HG03432 (cell line): Measurements from ENCODE around the gene DLL1.

Source experiments
- ATAC-seq: cut with Tn5 transposase; IDR thresholded peaks from one replicate; pipeline ENCODE4 v1.9.1; 2021; ENCODE audit warnings: mild to moderate bottlenecking, moderate library complexity; ENCODE audit not compliant: unreplicated experiment

The DLL1 gene

GRCh38 chr6:170283212-170284081, 7.4 kb downstream of the DLL1 start:
- ATAC-seq = no peak

- ATAC-seq = no peak
These were observed 8.2 kb downstream of the DLL1 start for GRCh38 chr6:170282512-170283158.

- ATAC-seq = no peak
These were observed 9.3 kb downstream of the DLL1 start for GRCh38 chr6:170281331-170282292.

GRCh38 chr6:170280689-170281045, 10.2 kb downstream of the DLL1 start:
- peak; percentile 26 for ATAC-seq

- peak; percentile 63 for ATAC-seq
These were observed 10.7 kb downstream of the DLL1 start for GRCh38 chr6:170279977-170280688.

GRCh38 chr6:170279426-170279825, 11.5 kb downstream of the DLL1 start:
- ATAC-seq = no peak

GRCh38 chr6:170278743-170279094, 12.2 kb downstream of the DLL1 start:
- ATAC-seq = no peak

GRCh38 chr6:170277893-170278742, 12.8 kb downstream of the DLL1 start:
- ATAC-seq = no peak

- ATAC-seq = no peak
These were observed 14.4 kb downstream of the DLL1 start for GRCh38 chr6:170276369-170277057.

GRCh38 chr6:170274713-170275560, 15.9 kb downstream of the DLL1 start:
- no peak for ATAC-seq

GRCh38 chr6:170273681-170274080, 17.2 kb downstream of the DLL1 start:
- ATAC-seq = no peak

GRCh38 chr6:170273191-170273590, 17.7 kb downstream of the DLL1 start:
- ATAC-seq = no peak

GRCh38 chr6:170272341-170273065, 18.4 kb downstream of the DLL1 start:
- ATAC-seq = no peak

GRCh38 chr6:170271771-170272314, 19.0 kb downstream of the DLL1 start:
- ATAC-seq = peak; percentile 97

GRCh38 chr6:170270984-170271593, 19.8 kb downstream of the DLL1 start:
- ATAC-seq = no peak

- ATAC-seq = no peak
These were observed 20.9 kb downstream of the DLL1 start for GRCh38 chr6:170269846-170270541.
